ENCODE results near the gene CDH3. TPM values are rescaled to one million over a fixed set of nuclear protein-coding genes. Genes with fewer than 3 reads are reported as not detected.
A peak's percentile ranks its signal among the peaks of the same experiment; 100 is the strongest.

Gene CDH3
- polyA plus RNA-seq, 3 donors = 57.7 to 62.1 (median 59.5) TPM

GRCh38 chr16:68646953-68647659, 2.0 kb downstream of the CDH3 start:
- peak in 1 of 3 donors; percentile 54 for DNase-seq (ENCODE audit: low read depth in 3 of 3, low spot score in 2 of 3)

- no peak for DNase-seq (ENCODE audit: low read depth in 3 of 3, low spot score in 2 of 3)
These were observed 6.0 kb downstream of the CDH3 start for GRCh38 chr16:68651136-68651535.

- DNase-seq (ENCODE audit: low read depth in 3 of 3, low spot score in 2 of 3) = no peak
These were observed 7.5 kb downstream of the CDH3 start for GRCh38 chr16:68652659-68653058.

GRCh38 chr16:68655806-68656205, 10.7 kb downstream of the CDH3 start:
- DNase-seq (ENCODE audit: low read depth in 3 of 3, low spot score in 2 of 3) = no peak

- no peak for DNase-seq (ENCODE audit: low read depth in 3 of 3, low spot score in 2 of 3)
These were observed 11.6 kb downstream of the CDH3 start for GRCh38 chr16:68656751-68657150.

- DNase-seq (ENCODE audit: low read depth in 3 of 3, low spot score in 2 of 3) = no peak
These were observed 13.3 kb downstream of the CDH3 start for GRCh38 chr16:68658341-68658973.

GRCh38 chr16:68658974-68659360, 13.9 kb downstream of the CDH3 start:
- no peak for DNase-seq (ENCODE audit: low read depth in 3 of 3, low spot score in 2 of 3)

GRCh38 chr16:68659412-68660358, 14.6 kb downstream of the CDH3 start:
- DNase-seq (ENCODE audit: low read depth in 3 of 3, low spot score in 2 of 3) = no peak

GRCh38 chr16:68660359-68660795, 15.3 kb downstream of the CDH3 start:
- DNase-seq (ENCODE audit: low read depth in 3 of 3, low spot score in 2 of 3) = no peak

- no peak for DNase-seq (ENCODE audit: low read depth in 3 of 3, low spot score in 2 of 3)
These were observed 16.9 kb downstream of the CDH3 start for GRCh38 chr16:68662035-68662434.

- no peak for DNase-seq (ENCODE audit: low read depth in 3 of 3, low spot score in 2 of 3)
These were observed 19.2 kb downstream of the CDH3 start for GRCh38 chr16:68664297-68664696.

- DNase-seq (ENCODE audit: low read depth in 3 of 3, low spot score in 2 of 3) = no peak
These were observed 20.4 kb downstream of the CDH3 start for GRCh38 chr16:68665501-68665900.

- DNase-seq (ENCODE audit: low read depth in 3 of 3, low spot score in 2 of 3) = no peak
These were observed 23.2 kb downstream of the CDH3 start for GRCh38 chr16:68668266-68668665.

GRCh38 chr16:68676113-68676860, 31.2 kb downstream of the CDH3 start:
- DNase-seq (ENCODE audit: low read depth in 3 of 3, low spot score in 2 of 3) = no peak

- no peak for DNase-seq (ENCODE audit: low read depth in 3 of 3, low spot score in 2 of 3)
These were observed 35.9 kb downstream of the CDH3 start for GRCh38 chr16:68681038-68681437.

GRCh38 chr16:68685685-68686478, 40.8 kb downstream of the CDH3 start:
- DNase-seq (ENCODE audit: low read depth in 3 of 3, low spot score in 2 of 3) = no peak

GRCh38 chr16:68686905-68687304, 41.8 kb downstream of the CDH3 start:
- no peak for DNase-seq (ENCODE audit: low read depth in 3 of 3, low spot score in 2 of 3)

GRCh38 chr16:68689921-68690320, 44.8 kb downstream of the CDH3 start:
- DNase-seq (ENCODE audit: low read depth in 3 of 3, low spot score in 2 of 3) = no peak

- DNase-seq (ENCODE audit: low read depth in 3 of 3, low spot score in 2 of 3) = no peak
These were observed 50.5 kb downstream of the CDH3 start for GRCh38 chr16:68695575-68695974.

GRCh38 chr16:68696514-68696913, 51.4 kb downstream of the CDH3 start:
- DNase-seq (ENCODE audit: low read depth in 3 of 3, low spot score in 2 of 3) = no peak
